ENCODE results near the gene CYTH2. TPM values are rescaled to one million over a fixed set of nuclear protein-coding genes. Genes with fewer than 3 reads are reported as not detected.

Gene CYTH2
- total and polyA plus RNA-seq, 2 of the 8 experiments (the other 6 are each of a cell fraction or from before 2014, with no cell fraction given), result 43.7 to 71.4 TPM

DNA sequence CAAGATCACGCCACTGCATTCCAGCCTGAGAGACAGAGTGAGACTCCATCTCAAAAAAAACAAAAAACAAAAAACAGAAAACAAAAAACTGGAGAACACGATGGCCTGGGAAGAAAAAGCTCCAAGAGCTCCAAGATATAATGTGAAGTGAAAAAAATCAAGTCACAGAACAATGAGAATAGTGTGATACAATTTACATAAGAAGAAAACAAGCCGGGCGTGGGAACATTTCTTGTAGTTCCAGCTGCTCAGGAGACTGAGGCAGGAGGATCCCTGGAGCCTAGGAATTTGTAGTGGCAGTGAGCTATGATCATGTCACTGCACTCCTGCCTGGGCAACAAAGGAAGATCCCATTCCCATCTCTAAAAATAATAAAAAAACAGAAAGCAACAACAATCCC, 51.0 kb downstream of the CYTH2 start (continued):
- TF ChIP-seq, protein P1, sequence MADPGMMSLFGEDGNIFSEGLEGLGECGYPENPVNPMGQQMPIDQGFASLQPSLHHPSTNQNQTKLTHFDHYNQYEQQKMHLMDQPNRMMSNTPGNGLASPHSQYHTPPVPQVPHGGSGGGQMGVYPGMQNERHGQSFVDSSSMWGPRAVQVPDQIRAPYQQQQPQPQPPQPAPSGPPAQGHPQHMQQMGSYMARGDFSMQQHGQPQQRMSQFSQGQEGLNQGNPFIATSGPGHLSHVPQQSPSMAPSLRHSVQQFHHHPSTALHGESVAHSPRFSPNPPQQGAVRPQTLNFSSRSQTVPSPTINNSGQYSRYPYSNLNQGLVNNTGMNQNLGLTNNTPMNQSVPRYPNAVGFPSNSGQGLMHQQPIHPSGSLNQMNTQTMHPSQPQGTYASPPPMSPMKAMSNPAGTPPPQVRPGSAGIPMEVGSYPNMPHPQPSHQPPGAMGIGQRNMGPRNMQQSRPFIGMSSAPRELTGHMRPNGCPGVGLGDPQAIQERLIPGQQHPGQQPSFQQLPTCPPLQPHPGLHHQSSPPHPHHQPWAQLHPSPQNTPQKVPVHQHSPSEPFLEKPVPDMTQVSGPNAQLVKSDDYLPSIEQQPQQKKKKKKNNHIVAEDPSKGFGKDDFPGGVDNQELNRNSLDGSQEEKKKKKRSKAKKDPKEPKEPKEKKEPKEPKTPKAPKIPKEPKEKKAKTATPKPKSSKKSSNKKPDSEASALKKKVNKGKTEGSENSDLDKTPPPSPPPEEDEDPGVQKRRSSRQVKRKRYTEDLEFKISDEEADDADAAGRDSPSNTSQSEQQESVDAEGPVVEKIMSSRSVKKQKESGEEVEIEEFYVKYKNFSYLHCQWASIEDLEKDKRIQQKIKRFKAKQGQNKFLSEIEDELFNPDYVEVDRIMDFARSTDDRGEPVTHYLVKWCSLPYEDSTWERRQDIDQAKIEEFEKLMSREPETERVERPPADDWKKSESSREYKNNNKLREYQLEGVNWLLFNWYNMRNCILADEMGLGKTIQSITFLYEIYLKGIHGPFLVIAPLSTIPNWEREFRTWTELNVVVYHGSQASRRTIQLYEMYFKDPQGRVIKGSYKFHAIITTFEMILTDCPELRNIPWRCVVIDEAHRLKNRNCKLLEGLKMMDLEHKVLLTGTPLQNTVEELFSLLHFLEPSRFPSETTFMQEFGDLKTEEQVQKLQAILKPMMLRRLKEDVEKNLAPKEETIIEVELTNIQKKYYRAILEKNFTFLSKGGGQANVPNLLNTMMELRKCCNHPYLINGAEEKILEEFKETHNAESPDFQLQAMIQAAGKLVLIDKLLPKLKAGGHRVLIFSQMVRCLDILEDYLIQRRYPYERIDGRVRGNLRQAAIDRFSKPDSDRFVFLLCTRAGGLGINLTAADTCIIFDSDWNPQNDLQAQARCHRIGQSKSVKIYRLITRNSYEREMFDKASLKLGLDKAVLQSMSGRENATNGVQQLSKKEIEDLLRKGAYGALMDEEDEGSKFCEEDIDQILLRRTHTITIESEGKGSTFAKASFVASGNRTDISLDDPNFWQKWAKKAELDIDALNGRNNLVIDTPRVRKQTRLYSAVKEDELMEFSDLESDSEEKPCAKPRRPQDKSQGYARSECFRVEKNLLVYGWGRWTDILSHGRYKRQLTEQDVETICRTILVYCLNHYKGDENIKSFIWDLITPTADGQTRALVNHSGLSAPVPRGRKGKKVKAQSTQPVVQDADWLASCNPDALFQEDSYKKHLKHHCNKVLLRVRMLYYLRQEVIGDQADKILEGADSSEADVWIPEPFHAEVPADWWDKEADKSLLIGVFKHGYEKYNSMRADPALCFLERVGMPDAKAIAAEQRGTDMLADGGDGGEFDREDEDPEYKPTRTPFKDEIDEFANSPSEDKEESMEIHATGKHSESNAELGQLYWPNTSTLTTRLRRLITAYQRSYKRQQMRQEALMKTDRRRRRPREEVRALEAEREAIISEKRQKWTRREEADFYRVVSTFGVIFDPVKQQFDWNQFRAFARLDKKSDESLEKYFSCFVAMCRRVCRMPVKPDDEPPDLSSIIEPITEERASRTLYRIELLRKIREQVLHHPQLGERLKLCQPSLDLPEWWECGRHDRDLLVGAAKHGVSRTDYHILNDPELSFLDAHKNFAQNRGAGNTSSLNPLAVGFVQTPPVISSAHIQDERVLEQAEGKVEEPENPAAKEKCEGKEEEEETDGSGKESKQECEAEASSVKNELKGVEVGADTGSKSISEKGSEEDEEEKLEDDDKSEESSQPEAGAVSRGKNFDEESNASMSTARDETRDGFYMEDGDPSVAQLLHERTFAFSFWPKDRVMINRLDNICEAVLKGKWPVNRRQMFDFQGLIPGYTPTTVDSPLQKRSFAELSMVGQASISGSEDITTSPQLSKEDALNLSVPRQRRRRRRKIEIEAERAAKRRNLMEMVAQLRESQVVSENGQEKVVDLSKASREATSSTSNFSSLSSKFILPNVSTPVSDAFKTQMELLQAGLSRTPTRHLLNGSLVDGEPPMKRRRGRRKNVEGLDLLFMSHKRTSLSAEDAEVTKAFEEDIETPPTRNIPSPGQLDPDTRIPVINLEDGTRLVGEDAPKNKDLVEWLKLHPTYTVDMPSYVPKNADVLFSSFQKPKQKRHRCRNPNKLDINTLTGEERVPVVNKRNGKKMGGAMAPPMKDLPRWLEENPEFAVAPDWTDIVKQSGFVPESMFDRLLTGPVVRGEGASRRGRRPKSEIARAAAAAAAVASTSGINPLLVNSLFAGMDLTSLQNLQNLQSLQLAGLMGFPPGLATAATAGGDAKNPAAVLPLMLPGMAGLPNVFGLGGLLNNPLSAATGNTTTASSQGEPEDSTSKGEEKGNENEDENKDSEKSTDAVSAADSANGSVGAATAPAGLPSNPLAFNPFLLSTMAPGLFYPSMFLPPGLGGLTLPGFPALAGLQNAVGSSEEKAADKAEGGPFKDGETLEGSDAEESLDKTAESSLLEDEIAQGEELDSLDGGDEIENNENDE (IDR thresholded peaks at IDR 0.05; ENCODE audit: insufficient replicate concordance, low read length), result no peak
- TF ChIP-seq, protein P2, sequence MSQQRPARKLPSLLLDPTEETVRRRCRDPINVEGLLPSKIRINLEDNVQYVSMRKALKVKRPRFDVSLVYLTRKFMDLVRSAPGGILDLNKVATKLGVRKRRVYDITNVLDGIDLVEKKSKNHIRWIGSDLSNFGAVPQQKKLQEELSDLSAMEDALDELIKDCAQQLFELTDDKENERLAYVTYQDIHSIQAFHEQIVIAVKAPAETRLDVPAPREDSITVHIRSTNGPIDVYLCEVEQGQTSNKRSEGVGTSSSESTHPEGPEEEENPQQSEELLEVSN (IDR thresholded peaks at IDR 0.05), result no peak
- TF ChIP-seq RBBP5 (IDR thresholded peaks at IDR 0.05; ENCODE audit: borderline replicate concordance, low read depth, low read length) (no peak), SP4 (IDR thresholded peaks at IDR 0.05; ENCODE audit: low read length) (no peak)
